HEK293 (cell line): ENCODE data around the gene PHYHD1.

Experiments used
- CTCF ChIA-PET: fragments of 350-600 bp; formaldehyde crosslinking; extraction: SDS; loops from one replicate; lab custom pipeline; 2021; ENCODE audit warnings: antibody characterized with exemption; lab: Yijun Ruan, JAX
- POLR2A ChIA-PET: fragments of 300-600 bp; formaldehyde crosslinking; extraction: SDS; loops from one replicate; lab custom pipeline; 2020; ENCODE audit warnings: antibody characterized with exemption, inconsistent platforms; lab: Yijun Ruan, JAX
- H3K27ac ChIP-seq: fragments of 200-500 bp; sonication (Bioruptor generic); 2 replicates; pipeline ENCODE4 v1.5.1; 2014; ENCODE audit warnings: low read depth, low read length, control low read depth, inconsistent platforms; ENCODE audit errors: extremely low read depth
- H3K36me3 ChIP-seq, 2 experiments: fragments of 200-500 bp in 1 of 2; sonication (Bioruptor generic) in 1 of 2; 1 replicate in 1 of 2; 2 replicates in 1 of 2; pipeline ENCODE4 v1.5.1; 2014 to 2017; ENCODE audit warnings: inconsistent platforms in 2 of 2, low read length in 2 of 2; ENCODE audit not compliant: control insufficient read depth in 2 of 2, insufficient read depth in 1 of 2
- H3K4me1 ChIP-seq: fragments of 200-500 bp; sonication (Bioruptor generic); 2 replicates; pipeline ENCODE4 v1.5.1; 2014; ENCODE audit warnings: mild to moderate bottlenecking, low read length, inconsistent platforms; ENCODE audit not compliant: control insufficient read depth, insufficient read depth
- H3K4me3 ChIP-seq: 2 replicates; pipeline ENCODE4 v1.5.1; 2011; ENCODE audit warnings: low read depth, mild to moderate bottlenecking, control low read depth, low read length, moderate library complexity
- H3K9me3 ChIP-seq: fragments of 200-500 bp; sonication (Bioruptor generic); 2 replicates; pipeline ENCODE4 v1.5.1; 2014; ENCODE audit warnings: low read depth, low read length, inconsistent platforms; ENCODE audit not compliant: control insufficient read depth, insufficient read depth
- FEZF1 ChIP-seq: fragments of 450-650 bp; formaldehyde crosslinking; IDR thresholded peaks from 2 replicates; pipeline ENCODE4 v1.5.1; 2016; ENCODE audit warnings: missing biosample characterization, missing genetic modification characterization
- KLF16 ChIP-seq: fragments of 450-650 bp; formaldehyde crosslinking; IDR thresholded peaks from 2 replicates; pipeline ENCODE4 v1.5.1; 2017; ENCODE audit warnings: missing biosample characterization, missing genetic modification characterization
- PRDM2 ChIP-seq: fragments of 450-650 bp; formaldehyde crosslinking; IDR thresholded peaks from 2 replicates; pipeline ENCODE4 v1.5.1; 2016; ENCODE audit warnings: missing biosample characterization, missing genetic modification characterization, borderline replicate concordance
- YY1 ChIP-seq: fragments of 450-650 bp; formaldehyde crosslinking; IDR thresholded peaks from 2 replicates; pipeline ENCODE4 v1.5.1; 2018; ENCODE audit warnings: missing biosample characterization, missing genetic modification characterization
- ZNF146 ChIP-seq: fragments of 450-650 bp; formaldehyde crosslinking; IDR thresholded peaks from 2 replicates; pipeline ENCODE4 v1.5.1; 2016; ENCODE audit warnings: missing biosample characterization, missing genetic modification characterization
- ZNF211 ChIP-seq: fragments of 450-650 bp; formaldehyde crosslinking; IDR thresholded peaks from 2 replicates; pipeline ENCODE4 v1.5.1; 2016; ENCODE audit warnings: low read depth, missing biosample characterization, missing genetic modification characterization
- ZNF354C ChIP-seq: fragments of 450-650 bp; formaldehyde crosslinking; IDR thresholded peaks from 2 replicates; pipeline ENCODE4 v1.5.1; 2016; ENCODE audit warnings: missing biosample characterization, missing genetic modification characterization, low read depth, borderline replicate concordance
- ZNF433 ChIP-seq: fragments of 450-650 bp; formaldehyde crosslinking; IDR thresholded peaks from 2 replicates; pipeline ENCODE4 v1.5.1; 2016; ENCODE audit warnings: missing biosample characterization, missing genetic modification characterization, low read depth
- ZNF518A ChIP-seq: fragments of 450-650 bp; formaldehyde crosslinking; conservative IDR thresholded peaks from 2 replicates; pipeline ENCODE4 v1.5.1; 2016; ENCODE audit warnings: low read depth, missing biosample characterization, missing genetic modification characterization
- ZNF561 ChIP-seq: fragments of 450-650 bp; IDR thresholded peaks from 2 replicates; pipeline ENCODE4 v1.5.1; 2018; ENCODE audit warnings: missing biosample characterization, missing genetic modification characterization, borderline replicate concordance
- ZNF670 ChIP-seq: fragments of 450-650 bp; formaldehyde crosslinking; IDR thresholded peaks from 2 replicates; pipeline ENCODE4 v1.5.1; 2016; ENCODE audit warnings: missing biosample characterization, missing genetic modification characterization, low read depth
- ZNF785 ChIP-seq: fragments of 450-650 bp; formaldehyde crosslinking; IDR thresholded peaks from 2 replicates; pipeline ENCODE4 v1.5.1; 2016; ENCODE audit warnings: missing biosample characterization, missing genetic modification characterization
- TF ChIP-seq, protein P1 (sequence below): fragments of 450-650 bp; formaldehyde crosslinking; IDR thresholded peaks from 2 replicates; pipeline ENCODE4 v1.5.1; 2016; ENCODE audit warnings: missing biosample characterization, missing genetic modification characterization
- TF ChIP-seq, protein P2 (sequence below): fragments of 450-650 bp; formaldehyde crosslinking; IDR thresholded peaks from 2 replicates; pipeline ENCODE4 v1.5.1; 2016; ENCODE audit warnings: missing biosample characterization, missing genetic modification characterization
- TF ChIP-seq, protein P3 (sequence below): fragments of 450-650 bp; formaldehyde crosslinking; IDR thresholded peaks from 2 replicates; pipeline ENCODE4 v1.5.1; 2017; ENCODE audit warnings: missing biosample characterization, missing genetic modification characterization
- TF ChIP-seq, protein P4 (sequence below): fragments of 450-650 bp; formaldehyde crosslinking; IDR thresholded peaks from 2 replicates; pipeline ENCODE4 v1.5.1; 2016; ENCODE audit warnings: missing biosample characterization, missing genetic modification characterization

Gene PHYHD1

GRCh38 chr9:128885798-128886197, 35.0 kb upstream of the PHYHD1 start:
- Histone ChIP-seq H3K4me1 (no peaks in the 10 kb centered on the region), H3K36me3 (peaks cover 0 to 44% of the 10 kb centered on the region in 2 experiments; a peak in 2 of 3 replicates), H3K27ac (no peak overlapping the region), H3K9me3 (no peaks in the 10 kb centered on the region), H3K4me3 (no peak overlapping the region)
- TF ChIP-seq ZNF785 (no peak), ZNF146 (no peak), ZNF211 (tag by site-specific recombination) (no peak), KLF16 (tag by site-specific recombination) (no peak), ZNF518A (tag by site-specific recombination) (no peak), ZNF670 (tag by site-specific recombination) (no peak), ZNF561 (tag by site-specific recombination) (no peak), PRDM2 (tag by site-specific recombination) (no peak), YY1 (tag by site-specific recombination) (no peak), FEZF1 (no peak), ZNF433 (no peak), ZNF354C (no peak)
- TF ChIP-seq, protein P1, sequence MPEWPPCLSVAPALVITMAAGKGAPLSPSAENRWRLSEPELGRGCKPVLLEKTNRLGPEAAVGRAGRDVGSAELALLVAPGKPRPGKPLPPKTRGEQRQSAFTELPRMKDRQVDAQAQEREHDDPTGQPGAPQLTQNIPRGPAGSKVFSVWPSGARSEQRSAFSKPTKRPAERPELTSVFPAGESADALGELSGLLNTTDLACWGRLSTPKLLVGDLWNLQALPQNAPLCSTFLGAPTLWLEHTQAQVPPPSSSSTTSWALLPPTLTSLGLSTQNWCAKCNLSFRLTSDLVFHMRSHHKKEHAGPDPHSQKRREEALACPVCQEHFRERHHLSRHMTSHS: no peak
- TF ChIP-seq, protein P2, sequence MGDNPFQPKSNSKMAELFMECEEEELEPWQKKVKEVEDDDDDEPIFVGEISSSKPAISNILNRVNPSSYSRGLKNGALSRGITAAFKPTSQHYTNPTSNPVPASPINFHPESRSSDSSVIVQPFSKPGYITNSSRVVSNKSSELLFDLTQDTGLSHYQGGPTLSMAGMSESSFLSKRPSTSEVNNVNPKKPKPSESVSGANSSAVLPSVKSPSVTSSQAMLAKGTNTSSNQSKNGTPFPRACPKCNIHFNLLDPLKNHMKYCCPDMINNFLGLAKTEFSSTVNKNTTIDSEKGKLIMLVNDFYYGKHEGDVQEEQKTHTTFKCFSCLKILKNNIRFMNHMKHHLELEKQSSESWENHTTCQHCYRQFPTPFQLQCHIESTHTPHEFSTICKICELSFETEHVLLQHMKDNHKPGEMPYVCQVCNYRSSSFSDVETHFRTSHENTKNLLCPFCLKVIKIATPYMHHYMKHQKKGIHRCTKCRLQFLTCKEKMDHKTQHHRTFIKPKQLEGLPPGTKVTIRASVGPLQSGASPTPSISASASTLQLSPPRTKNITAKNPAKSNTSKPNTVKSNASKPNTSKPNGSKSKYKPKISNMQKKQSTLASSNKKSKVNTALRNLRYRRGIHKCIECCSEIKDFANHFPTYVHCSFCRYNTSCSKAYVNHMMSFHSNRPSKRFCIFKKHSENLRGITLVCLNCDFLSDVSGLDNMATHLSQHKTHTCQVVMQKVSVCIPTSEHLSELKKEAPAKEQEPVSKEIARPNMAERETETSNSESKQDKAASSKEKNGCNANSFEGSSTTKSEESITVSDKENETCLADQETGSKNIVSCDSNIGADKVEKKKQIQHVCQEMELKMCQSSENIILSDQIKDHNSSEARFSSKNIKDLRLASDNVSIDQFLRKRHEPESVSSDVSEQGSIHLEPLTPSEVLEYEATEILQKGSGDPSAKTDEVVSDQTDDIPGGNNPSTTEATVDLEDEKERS (tag by site-specific recombination): no peak
- TF ChIP-seq, protein P3, sequence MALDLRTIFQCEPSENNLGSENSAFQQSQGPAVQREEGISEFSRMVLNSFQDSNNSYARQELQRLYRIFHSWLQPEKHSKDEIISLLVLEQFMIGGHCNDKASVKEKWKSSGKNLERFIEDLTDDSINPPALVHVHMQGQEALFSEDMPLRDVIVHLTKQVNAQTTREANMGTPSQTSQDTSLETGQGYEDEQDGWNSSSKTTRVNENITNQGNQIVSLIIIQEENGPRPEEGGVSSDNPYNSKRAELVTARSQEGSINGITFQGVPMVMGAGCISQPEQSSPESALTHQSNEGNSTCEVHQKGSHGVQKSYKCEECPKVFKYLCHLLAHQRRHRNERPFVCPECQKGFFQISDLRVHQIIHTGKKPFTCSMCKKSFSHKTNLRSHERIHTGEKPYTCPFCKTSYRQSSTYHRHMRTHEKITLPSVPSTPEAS (tag by site-specific recombination): no peak
- TF ChIP-seq, protein P4, sequence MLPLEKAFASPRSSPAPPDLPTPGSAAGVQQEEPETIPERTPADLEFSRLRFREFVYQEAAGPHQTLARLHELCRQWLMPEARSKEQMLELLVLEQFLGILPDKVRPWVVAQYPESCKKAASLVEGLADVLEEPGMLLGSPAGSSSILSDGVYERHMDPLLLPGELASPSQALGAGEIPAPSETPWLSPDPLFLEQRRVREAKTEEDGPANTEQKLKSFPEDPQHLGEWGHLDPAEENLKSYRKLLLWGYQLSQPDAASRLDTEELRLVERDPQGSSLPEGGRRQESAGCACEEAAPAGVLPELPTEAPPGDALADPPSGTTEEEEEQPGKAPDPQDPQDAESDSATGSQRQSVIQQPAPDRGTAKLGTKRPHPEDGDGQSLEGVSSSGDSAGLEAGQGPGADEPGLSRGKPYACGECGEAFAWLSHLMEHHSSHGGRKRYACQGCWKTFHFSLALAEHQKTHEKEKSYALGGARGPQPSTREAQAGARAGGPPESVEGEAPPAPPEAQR (tag by site-specific recombination): no peak
- CTCF ChIA-PET: interaction anchor here (0.6 to 0.7 kb wide), 3 partner anchors 12 to 1671 kb away, joined by 3 read pairs; no protein-coding TSS in a partner anchor
- POLR2A ChIA-PET: no interaction called here
